ENCODE data around the gene TBC1D10B.
"Not testable (repeated sequence)": the region's sequence is repeated elsewhere in the genome, so short reads cannot be mapped to it uniquely, and the experiment has no call there.

TBC1D10B gene

GRCh38 chr16:30354423-30355143 is 15.7 kb downstream of the TBC1D10B start:
- no peak for DNase-seq

- DNase-seq = no peak
Measured at GRCh38 chr16:30353438-30354129, 16.7 kb downstream of the TBC1D10B start.

GRCh38 chr16:30352488-30353401 is 17.5 kb downstream of the TBC1D10B start:
- no peak for DNase-seq

- DNase-seq = no peak
Measured at GRCh38 chr16:30351586-30352419, 18.5 kb downstream of the TBC1D10B start.

- no peak for DNase-seq
Measured at GRCh38 chr16:30351001-30351441, 19.3 kb downstream of the TBC1D10B start.

- DNase-seq = no peak
Measured at GRCh38 chr16:30350134-30350871, 20.0 kb downstream of the TBC1D10B start.

- no peak for DNase-seq
Measured at GRCh38 chr16:30349675-30350074, 20.6 kb downstream of the TBC1D10B start.

GRCh38 chr16:30348929-30349328 is 21.4 kb downstream of the TBC1D10B start:
- no peak for DNase-seq

GRCh38 chr16:30348113-30348512 is 22.2 kb downstream of the TBC1D10B start:
- DNase-seq = no peak

- no peak for DNase-seq
Measured at GRCh38 chr16:30346286-30346685, 24.0 kb downstream of the TBC1D10B start.

GRCh38 chr16:30343491-30343820 is 26.8 kb downstream of the TBC1D10B start:
- DNase-seq = not testable (repeated sequence)

GRCh38 chr16:30342751-30343490 is 27.4 kb downstream of the TBC1D10B start:
- DNase-seq = no peak

GRCh38 chr16:30341971-30342370 is 28.3 kb downstream of the TBC1D10B start:
- DNase-seq = not testable (repeated sequence)

GRCh38 chr16:30340621-30341020 is 29.7 kb downstream of the TBC1D10B start:
- DNase-seq = no peak

GRCh38 chr16:30338715-30339114 is 31.6 kb downstream of the TBC1D10B start:
- not testable (repeated sequence) for DNase-seq

GRCh38 chr16:30337964-30338357 is 32.3 kb downstream of the TBC1D10B start:
- not testable (repeated sequence) for DNase-seq

- no peak for DNase-seq
Measured at GRCh38 chr16:30335598-30336474, 34.5 kb downstream of the TBC1D10B start.

- peak; percentile 77 for DNase-seq
Measured at GRCh38 chr16:30335028-30335597, 35.2 kb downstream of the TBC1D10B start.

- DNase-seq = peak; percentile 80
Measured at GRCh38 chr16:30334473-30334989, 35.8 kb downstream of the TBC1D10B start.

Data from activated CD4-positive, alpha-beta T cell treated with anti-CD3 and anti-CD28 coated beads, Interleukin-2, amount 50 U/mL, for 1 hour (primary cell).